Osteoblast (primary cell): Measurements from ENCODE around the gene ACIN1. TPM values are rescaled to one million over a fixed set of nuclear protein-coding genes. Genes with fewer than 3 reads are reported as not detected.
"Not testable (repeated sequence)": the region's sequence is repeated elsewhere in the genome, so short reads cannot be mapped to it uniquely, and the experiment has no call there.

Experiments used
- DNase-seq: peaks from one replicate; pipeline ENCODE4 v3.0.0; 2011; ENCODE audit warnings: low spot score, mixed read lengths; ENCODE audit not compliant: insufficient read length; ENCODE audit errors: missing footprints
- H2AFZ ChIP-seq: 2 replicates; pipeline ENCODE4 v1.6.0; 2011; ENCODE audit warnings: mild to moderate bottlenecking, low read length
- H3K27ac ChIP-seq: 2 replicates; pipeline ENCODE4 v1.5.1; 2011; ENCODE audit warnings: mild to moderate bottlenecking, low read depth, low read length, moderate library complexity
- H3K27me3 ChIP-seq: 2 replicates; pipeline ENCODE4 v1.6.0; 2012; ENCODE audit warnings: mild to moderate bottlenecking, control low read depth, inconsistent platforms, low read length, moderate library complexity; ENCODE audit not compliant: insufficient read depth
- H3K36me3 ChIP-seq: 2 replicates; pipeline ENCODE4 v1.5.1; 2011; ENCODE audit warnings: mild to moderate bottlenecking, low read length, control low read depth, moderate library complexity; ENCODE audit not compliant: insufficient read depth
- H3K4me1 ChIP-seq: 2 replicates; pipeline ENCODE4 v1.5.1; 2011; ENCODE audit warnings: mild to moderate bottlenecking, low read length, control low read depth, moderate library complexity; ENCODE audit not compliant: insufficient read depth
- H3K4me2 ChIP-seq: 2 replicates; pipeline ENCODE4 v1.6.0; 2011; ENCODE audit warnings: mild to moderate bottlenecking, low read length; ENCODE audit not compliant: insufficient read depth
- H3K4me3 ChIP-seq: fragments of 200-600 bp; sonication (generic); 3 replicates; pipeline ENCODE4 v1.5.1; 2012; ENCODE audit warnings: mild to moderate bottlenecking, low read length, inconsistent platforms; ENCODE audit not compliant: insufficient read depth
- H3K79me2 ChIP-seq: 2 replicates; pipeline ENCODE4 v1.6.0; 2012; ENCODE audit warnings: mild to moderate bottlenecking, low read length, control low read depth, inconsistent platforms; ENCODE audit not compliant: insufficient read depth
- H3K9me3 ChIP-seq: 2 replicates; pipeline ENCODE4 v1.5.1; 2011; ENCODE audit warnings: low read depth, low read length, control low read depth
- H4K20me1 ChIP-seq: 2 replicates; pipeline ENCODE4 v1.6.0; 2012; ENCODE audit warnings: mild to moderate bottlenecking, low read length, control low read depth; ENCODE audit not compliant: insufficient read depth
- total RNA-seq: library from RNA; depleted of rRNA; stranded (reverse); fragments of >200 nt; gene quantifications from 2 replicates; pipeline ENCODE4 v1.2.3, GENCODE V29; 2012
- TF ChIP-seq, protein P1 (sequence below): IDR thresholded peaks from 2 replicates; pipeline ENCODE4 v1.5.1; 2011; ENCODE audit warnings: mild to moderate bottlenecking, low read depth, low read length, moderate library complexity; ENCODE audit errors: extremely low read depth

Gene ACIN1
- total RNA-seq, 1 donor, result 90.5 TPM

DNA sequence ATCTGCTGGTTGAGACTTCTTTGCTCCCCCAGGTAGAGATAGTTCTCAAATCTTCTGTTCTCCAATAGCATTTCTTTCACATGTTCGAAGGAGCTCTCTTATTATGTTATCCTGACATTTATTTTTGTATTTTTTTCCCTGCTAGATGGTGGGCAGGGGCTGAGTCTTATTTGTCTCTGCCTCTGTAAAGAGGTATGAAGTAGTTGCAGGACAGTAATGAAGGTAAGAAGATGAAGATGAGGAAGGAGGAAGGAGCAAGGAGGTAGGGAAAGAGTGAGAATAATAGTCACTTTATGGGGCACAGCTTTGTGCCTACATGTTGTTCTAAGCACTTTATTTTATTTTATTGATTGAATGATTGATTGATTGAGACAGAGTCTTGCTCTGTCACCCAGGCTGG is 14.8 kb upstream of the ACIN1 start:
- H3K9me3 ChIP-seq, result no peaks in the 10 kb centered on the region
- TF ChIP-seq, protein P1, sequence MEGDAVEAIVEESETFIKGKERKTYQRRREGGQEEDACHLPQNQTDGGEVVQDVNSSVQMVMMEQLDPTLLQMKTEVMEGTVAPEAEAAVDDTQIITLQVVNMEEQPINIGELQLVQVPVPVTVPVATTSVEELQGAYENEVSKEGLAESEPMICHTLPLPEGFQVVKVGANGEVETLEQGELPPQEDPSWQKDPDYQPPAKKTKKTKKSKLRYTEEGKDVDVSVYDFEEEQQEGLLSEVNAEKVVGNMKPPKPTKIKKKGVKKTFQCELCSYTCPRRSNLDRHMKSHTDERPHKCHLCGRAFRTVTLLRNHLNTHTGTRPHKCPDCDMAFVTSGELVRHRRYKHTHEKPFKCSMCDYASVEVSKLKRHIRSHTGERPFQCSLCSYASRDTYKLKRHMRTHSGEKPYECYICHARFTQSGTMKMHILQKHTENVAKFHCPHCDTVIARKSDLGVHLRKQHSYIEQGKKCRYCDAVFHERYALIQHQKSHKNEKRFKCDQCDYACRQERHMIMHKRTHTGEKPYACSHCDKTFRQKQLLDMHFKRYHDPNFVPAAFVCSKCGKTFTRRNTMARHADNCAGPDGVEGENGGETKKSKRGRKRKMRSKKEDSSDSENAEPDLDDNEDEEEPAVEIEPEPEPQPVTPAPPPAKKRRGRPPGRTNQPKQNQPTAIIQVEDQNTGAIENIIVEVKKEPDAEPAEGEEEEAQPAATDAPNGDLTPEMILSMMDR, result no peak
- H3K4me1 ChIP-seq, result peaks cover 24% of the 10 kb centered on the region
- H3K4me3 ChIP-seq, result no peak overlapping the region
- no peak overlapping the region for H3K4me2 ChIP-seq
- H4K20me1 ChIP-seq, result no peaks in the 10 kb centered on the region
- no peaks in the 10 kb centered on the region for H3K36me3 ChIP-seq
- DNase-seq, result no peak
- H3K27ac ChIP-seq, result no peak overlapping the region
- H2AFZ ChIP-seq, result no peak overlapping the region
- no peaks in the 10 kb centered on the region for H3K79me2 ChIP-seq
- no peaks in the 10 kb centered on the region for H3K27me3 ChIP-seq

DNA sequence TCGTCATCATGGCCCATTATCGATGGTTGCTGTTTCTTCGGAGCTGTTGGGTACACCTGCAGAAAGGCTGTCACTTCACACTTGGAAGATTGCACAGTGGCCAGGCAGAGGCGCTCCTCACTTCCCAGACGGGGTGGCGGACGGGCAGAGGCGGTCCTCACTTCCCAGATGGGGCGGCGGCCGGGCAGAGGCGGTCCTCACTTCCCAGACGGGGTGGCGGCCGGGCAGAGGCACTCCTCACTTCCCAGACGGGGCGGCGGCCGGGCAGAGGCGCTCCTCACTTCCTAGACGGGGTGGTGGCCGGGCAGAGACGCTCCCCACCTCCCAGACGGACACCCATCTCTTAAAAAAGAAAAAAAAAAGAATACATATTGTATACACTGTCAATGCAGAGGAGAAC is 13.2 kb upstream of the ACIN1 start:
- not testable (repeated sequence) for H3K9me3 ChIP-seq, H3K79me2 ChIP-seq, H4K20me1 ChIP-seq, H3K4me2 ChIP-seq, H3K4me1 ChIP-seq, H2AFZ ChIP-seq, H3K4me3 ChIP-seq, H3K27me3 ChIP-seq, H3K36me3 ChIP-seq, H3K27ac ChIP-seq, DNase-seq

DNA sequence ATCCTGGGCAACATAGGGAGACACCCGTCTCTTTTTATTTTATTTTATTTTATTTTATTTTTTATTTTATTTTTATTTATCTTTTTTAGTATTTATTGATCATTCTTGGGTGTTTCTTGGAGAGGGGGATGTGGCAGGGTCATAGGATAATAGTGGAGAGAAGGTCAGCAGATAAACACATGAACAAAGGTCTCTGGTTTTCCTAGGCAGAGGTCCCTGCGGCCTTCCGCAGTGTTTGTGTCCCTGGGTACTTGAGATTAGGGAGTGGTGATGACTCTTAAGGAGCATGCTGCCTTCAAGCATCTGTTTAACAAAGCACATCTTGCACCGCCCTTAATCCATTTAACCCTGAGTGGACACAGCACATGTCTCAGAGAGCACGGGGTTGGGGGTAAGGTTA is 12.7 kb upstream of the ACIN1 start:
- not testable (repeated sequence) for H2AFZ ChIP-seq, H3K4me1 ChIP-seq

DNA sequence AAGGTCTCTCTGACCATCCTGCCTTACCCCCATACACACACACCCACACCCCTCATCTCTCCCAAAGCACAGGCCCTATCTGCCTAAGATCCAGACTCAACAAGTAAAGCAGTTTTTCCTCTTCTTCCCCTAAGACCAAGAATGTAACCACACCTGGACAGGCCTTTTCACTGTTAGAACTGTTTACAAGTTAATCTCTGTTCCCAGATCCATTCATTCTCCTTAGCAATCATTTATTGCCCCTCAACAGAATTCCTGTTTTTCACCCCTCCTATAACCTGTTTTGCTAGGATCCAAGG is 11.8 kb upstream of the ACIN1 start:
- no peak overlapping the region for H2AFZ ChIP-seq

More for the DNA sequence above, 12.7 kb upstream of the ACIN1 start:
- not testable (repeated sequence) for H4K20me1 ChIP-seq, H3K4me3 ChIP-seq, H3K36me3 ChIP-seq, H3K4me2 ChIP-seq, H3K9me3 ChIP-seq, H3K27ac ChIP-seq, H3K27me3 ChIP-seq, H3K79me2 ChIP-seq, DNase-seq

DNA sequence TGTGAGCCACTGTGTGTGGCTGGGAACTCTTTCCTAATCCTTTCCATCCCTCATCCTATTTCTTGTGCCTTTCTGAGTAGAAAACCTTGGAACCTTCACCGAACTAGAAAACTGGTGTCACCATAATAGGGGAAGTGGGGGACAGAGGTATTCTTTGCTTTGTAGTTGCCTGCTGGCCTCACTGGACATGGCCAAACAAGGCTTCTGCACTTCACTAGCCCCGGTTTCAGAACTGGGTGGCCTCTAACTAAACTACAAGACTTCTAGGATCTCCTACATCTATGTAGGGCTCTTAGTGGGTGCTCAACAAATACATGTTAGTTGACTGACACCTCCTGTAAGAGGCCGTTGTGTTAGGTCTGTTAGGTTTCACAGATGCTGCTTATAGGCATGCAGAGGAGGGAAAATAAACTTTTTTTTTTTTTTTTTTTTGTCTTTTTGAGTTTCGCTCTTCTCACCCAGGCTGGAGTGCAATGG is 10.4 kb upstream of the ACIN1 start:
- Histone ChIP-seq H3K36me3 (no peaks in the 10 kb centered on the region), H2AFZ (no peak overlapping the region), H3K27ac (no peak overlapping the region), H3K4me1 (no peaks in the 10 kb centered on the region), H3K79me2 (no peaks in the 10 kb centered on the region), H3K9me3 (no peaks in the 10 kb centered on the region), H3K27me3 (no peaks in the 10 kb centered on the region), H3K4me2 (no peak overlapping the region), H4K20me1 (no peaks in the 10 kb centered on the region), H3K4me3 (no peak overlapping the region)
- TF ChIP-seq, protein P1, result no peak
- no peak for DNase-seq

More for the DNA sequence above, 11.8 kb upstream of the ACIN1 start:
- TF ChIP-seq, protein P1, result no peak
- no peak overlapping the region for H3K4me3 ChIP-seq
- H4K20me1 ChIP-seq, result no peaks in the 10 kb centered on the region
- H3K27ac ChIP-seq, result no peak overlapping the region
- no peaks in the 10 kb centered on the region for H3K4me1 ChIP-seq
- H3K9me3 ChIP-seq, result no peaks in the 10 kb centered on the region
- H3K27me3 ChIP-seq, result no peaks in the 10 kb centered on the region
- no peak for DNase-seq
- H3K4me2 ChIP-seq, result no peak overlapping the region
- no peaks in the 10 kb centered on the region for H3K79me2 ChIP-seq
- no peaks in the 10 kb centered on the region for H3K36me3 ChIP-seq
